Measurements from ENCODE around the gene ZFAND4.
A peak's percentile ranks its signal among the peaks of the same experiment; 100 is the strongest.
"Not testable (repeated sequence)": the region's sequence is repeated elsewhere in the genome, so short reads cannot be mapped to it uniquely, and the experiment has no call there.

ZFAND4 gene

DNA sequence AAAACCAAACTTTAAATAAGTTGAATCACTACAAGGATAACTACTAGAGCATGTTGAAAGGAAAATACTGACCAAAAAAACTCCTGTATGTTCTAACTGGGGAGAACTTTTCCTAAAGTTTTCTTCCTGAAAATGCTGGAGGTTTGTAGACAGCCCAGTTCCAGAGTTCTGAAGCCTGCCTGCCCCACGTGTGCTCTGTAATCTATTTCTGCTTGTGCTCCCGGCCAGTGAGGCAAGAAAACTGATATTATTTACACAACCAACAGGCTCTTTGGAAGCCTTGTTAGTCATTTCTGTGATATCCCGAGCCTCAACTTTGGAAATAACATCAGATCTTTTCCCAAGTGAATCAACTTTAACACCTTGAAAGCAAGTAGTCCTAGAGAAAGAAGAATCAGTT, 46.7 kb downstream of the ZFAND4 start:
- H3K9me3 ChIP-seq (ENCODE audit: control insufficient read depth, low read length) = no peaks in the 10 kb centered on the region
- H3K4me1 ChIP-seq (ENCODE audit: control insufficient read depth, insufficient read depth, low read length) = no peaks in the 10 kb centered on the region
- H3K27me3 ChIP-seq (ENCODE audit: control insufficient read depth, insufficient read depth, low read length) = no peaks in the 10 kb centered on the region
- H3K4me3 ChIP-seq (ENCODE audit: low read length) = no peak overlapping the region
- H3K9ac ChIP-seq (ENCODE audit: low read length) = no peak overlapping the region
- no peaks in the 10 kb centered on the region for H3K36me3 ChIP-seq (ENCODE audit: control insufficient read depth, insufficient read depth, low read length)

DNA sequence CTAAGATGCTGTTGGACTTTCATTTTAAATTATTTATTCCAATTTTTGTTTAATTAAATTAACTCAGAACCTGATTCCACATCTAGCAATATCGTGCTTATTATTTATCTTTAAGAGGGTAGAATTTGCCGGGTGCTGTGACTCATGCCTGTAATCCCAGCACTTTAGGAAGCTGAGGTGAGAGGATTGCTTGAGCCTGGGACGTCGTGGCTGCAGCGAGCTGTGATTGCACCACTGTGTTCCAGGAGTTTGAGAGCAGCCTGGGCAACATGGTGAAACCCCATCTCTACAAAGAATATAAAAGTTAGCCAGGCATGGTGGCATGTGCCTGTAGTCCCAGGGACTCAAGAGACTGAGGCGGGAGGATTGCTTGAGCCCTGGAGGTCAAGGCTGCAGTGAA, 47.8 kb downstream of the ZFAND4 start:
- no peaks in the 10 kb centered on the region for H3K36me3 ChIP-seq (ENCODE audit: control insufficient read depth, insufficient read depth, low read length)
- H3K9ac ChIP-seq (ENCODE audit: low read length) = no peak overlapping the region
- no peak overlapping the region for H3K4me3 ChIP-seq (ENCODE audit: low read length)
- no peaks in the 10 kb centered on the region for H3K9me3 ChIP-seq (ENCODE audit: control insufficient read depth, low read length)
- H3K4me1 ChIP-seq (ENCODE audit: control insufficient read depth, insufficient read depth, low read length) = no peaks in the 10 kb centered on the region
- H3K27me3 ChIP-seq (ENCODE audit: control insufficient read depth, insufficient read depth, low read length) = no peaks in the 10 kb centered on the region

DNA sequence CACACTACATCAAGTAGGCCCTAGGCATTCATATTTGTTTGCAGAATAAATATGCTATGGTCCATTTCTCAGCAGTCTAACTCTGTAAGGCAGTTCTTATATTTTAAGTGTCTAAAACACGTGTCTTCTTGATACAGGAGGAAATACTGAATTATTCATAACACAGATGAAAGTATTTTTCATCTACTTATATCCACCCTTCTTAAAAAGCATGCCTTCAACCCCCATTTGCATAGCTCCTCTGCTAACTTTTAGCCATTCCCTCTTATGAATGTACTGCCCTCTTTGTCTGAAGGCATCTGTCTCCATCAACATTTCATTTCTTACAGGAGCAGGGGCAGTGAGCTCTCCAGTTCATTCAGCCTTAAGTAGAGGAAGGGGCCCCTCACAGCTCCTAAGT, 57.7 kb downstream of the ZFAND4 start:
- Histone ChIP-seq H3K36me3 (ENCODE audit: control insufficient read depth, insufficient read depth, low read length) (peaks cover 4% of the 10 kb centered on the region), H3K9ac (ENCODE audit: low read length) (no peak overlapping the region), H3K4me3 (ENCODE audit: low read length) (no peak overlapping the region), H3K4me1 (ENCODE audit: control insufficient read depth, insufficient read depth, low read length) (peaks cover 3% of the 10 kb centered on the region), H3K9me3 (ENCODE audit: control insufficient read depth, low read length) (no peaks in the 10 kb centered on the region), H3K27me3 (ENCODE audit: control insufficient read depth, insufficient read depth, low read length) (no peaks in the 10 kb centered on the region)

DNA sequence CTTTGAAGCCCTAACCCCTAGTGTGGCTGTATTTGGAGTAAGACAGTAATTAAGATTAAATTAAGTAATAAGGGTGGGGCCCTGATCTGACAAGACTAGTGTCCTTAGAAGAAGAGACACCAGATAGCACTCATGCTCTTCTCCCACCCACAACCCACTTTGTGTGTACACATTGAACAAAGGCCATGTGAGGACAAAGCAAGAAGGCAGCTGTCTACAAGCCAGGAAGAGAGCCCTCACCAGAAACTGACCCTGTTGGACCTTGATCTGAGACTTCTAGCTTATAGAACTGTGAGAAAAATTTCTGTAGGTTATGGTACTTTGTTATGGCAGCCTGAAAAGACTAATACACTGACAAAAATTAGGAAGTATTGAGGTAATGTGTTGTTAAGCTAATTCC, 59.8 kb downstream of the ZFAND4 start:
- Histone ChIP-seq H3K9me3 (ENCODE audit: control insufficient read depth, low read length) (no peaks in the 10 kb centered on the region), H3K9ac (ENCODE audit: low read length) (no peak overlapping the region), H3K27me3 (ENCODE audit: control insufficient read depth, insufficient read depth, low read length) (no peaks in the 10 kb centered on the region), H3K36me3 (ENCODE audit: control insufficient read depth, insufficient read depth, low read length) (peaks cover 4% of the 10 kb centered on the region), H3K4me1 (ENCODE audit: control insufficient read depth, insufficient read depth, low read length) (peaks cover 3% of the 10 kb centered on the region), H3K4me3 (ENCODE audit: low read length) (no peak overlapping the region)

DNA sequence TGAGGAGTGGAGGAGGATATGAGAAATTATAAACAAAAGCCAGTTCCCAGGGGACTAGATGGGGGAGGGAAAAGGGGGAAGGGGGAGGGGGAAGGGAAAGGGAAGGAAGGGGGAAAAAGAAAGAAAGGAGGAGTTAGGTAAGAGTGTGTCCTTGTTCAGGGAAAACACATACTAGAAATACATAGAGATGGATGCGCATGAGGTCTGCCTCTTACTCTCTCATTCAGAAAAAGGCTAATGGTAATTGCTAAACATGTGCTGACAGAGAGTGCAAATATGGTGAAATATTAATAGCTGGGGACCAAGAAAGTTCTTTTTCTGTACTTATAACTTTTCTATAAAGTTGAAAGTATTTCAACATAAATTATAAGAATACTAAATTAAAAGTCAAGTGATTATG, 64.5 kb downstream of the ZFAND4 start:
- no peaks in the 10 kb centered on the region for H3K9me3 ChIP-seq (ENCODE audit: control insufficient read depth, low read length)
- H3K27me3 ChIP-seq (ENCODE audit: control insufficient read depth, insufficient read depth, low read length) = no peaks in the 10 kb centered on the region
- no peak overlapping the region for H3K4me3 ChIP-seq (ENCODE audit: low read length)
- peaks cover 3% of the 10 kb centered on the region for H3K4me1 ChIP-seq (ENCODE audit: control insufficient read depth, insufficient read depth, low read length)
- H3K9ac ChIP-seq (ENCODE audit: low read length) = no peak overlapping the region
- peaks cover 4% of the 10 kb centered on the region for H3K36me3 ChIP-seq (ENCODE audit: control insufficient read depth, insufficient read depth, low read length)

DNA sequence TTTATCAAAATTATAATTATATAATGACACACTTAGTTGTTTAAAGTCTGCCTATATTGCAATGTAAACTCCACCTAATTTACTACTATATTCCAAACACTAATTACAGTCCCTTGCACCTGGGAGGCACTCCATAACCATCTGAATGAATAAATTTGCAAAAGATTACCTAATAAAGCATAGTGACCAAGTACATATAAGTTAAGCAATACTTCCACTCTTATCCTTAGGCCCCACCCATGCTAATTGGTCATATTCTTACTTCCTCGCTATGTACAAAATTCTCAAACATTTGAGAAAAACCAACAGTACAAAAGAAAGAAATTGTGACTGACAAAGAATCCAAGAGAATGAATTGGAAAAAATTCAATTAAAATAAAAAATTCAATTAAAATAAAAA, 65.3 kb downstream of the ZFAND4 start:
- Histone ChIP-seq H3K27me3 (ENCODE audit: control insufficient read depth, insufficient read depth, low read length) (no peaks in the 10 kb centered on the region), H3K36me3 (ENCODE audit: control insufficient read depth, insufficient read depth, low read length) (peaks cover 4% of the 10 kb centered on the region), H3K4me3 (ENCODE audit: low read length) (no peak overlapping the region), H3K4me1 (ENCODE audit: control insufficient read depth, insufficient read depth, low read length) (peaks cover 3% of the 10 kb centered on the region), H3K9ac (ENCODE audit: low read length) (no peak overlapping the region), H3K9me3 (ENCODE audit: control insufficient read depth, low read length) (no peaks in the 10 kb centered on the region)

DNA sequence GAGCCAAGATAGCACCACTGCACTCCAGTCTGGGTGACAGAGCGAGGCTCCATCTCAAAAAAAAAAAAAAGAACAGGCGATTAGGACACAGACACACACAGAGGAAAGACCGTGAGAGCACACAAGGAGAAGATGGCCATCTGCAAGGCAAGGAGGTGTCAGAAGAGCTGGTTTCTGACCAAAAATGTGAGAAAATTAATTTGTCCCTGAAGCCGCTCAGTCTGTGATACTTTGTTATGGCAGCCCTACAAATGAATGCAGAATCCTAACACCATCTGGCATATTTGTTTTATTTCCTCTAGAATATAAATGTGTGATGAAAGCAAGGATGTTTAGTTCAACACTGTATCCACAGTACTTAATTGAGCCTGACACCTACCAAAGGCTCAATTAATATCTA, 69.7 kb downstream of the ZFAND4 start:
- Histone ChIP-seq H3K4me1 (ENCODE audit: control insufficient read depth, insufficient read depth, low read length) (no peaks in the 10 kb centered on the region), H3K9me3 (ENCODE audit: control insufficient read depth, low read length) (no peaks in the 10 kb centered on the region), H3K4me3 (ENCODE audit: low read length) (no peak overlapping the region), H3K36me3 (ENCODE audit: control insufficient read depth, insufficient read depth, low read length) (no peaks in the 10 kb centered on the region), H3K27me3 (ENCODE audit: control insufficient read depth, insufficient read depth, low read length) (peaks cover 6% of the 10 kb centered on the region), H3K9ac (ENCODE audit: low read length) (no peak overlapping the region)

DNA sequence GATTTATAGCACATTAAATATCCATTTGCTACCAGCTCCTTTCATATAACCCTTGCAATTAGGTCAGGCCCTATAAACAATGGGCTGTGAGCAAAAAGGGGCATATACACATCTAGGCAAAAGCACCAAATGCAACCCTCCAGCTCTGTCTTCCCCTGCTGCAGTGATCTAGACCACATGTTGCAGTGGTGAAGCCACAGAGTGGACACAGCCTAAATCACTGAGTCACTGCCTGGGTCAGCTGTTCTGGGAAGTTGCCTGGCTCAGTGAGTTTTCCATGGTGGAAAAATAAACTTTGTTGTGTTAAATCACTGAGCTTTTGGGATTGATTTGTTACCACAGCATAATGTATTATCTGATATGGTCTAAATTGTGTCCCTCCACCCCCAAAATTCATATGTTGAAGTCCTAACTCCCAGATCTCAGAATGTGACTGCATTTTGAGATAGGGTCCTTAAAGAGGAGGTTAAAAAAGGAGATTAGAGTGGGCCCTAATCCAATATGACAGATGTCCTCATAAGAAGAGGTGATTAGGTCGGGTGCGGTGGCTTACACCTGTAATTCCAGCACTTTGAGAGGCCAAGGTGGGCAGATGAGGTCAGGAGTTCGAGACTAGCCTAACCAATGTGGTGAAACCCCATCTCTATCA, 70.4 kb downstream of the ZFAND4 start:
- Histone ChIP-seq H3K27me3 (ENCODE audit: control insufficient read depth, insufficient read depth, low read length) (peaks cover 6% of the 10 kb centered on the region), H3K4me1 (ENCODE audit: control insufficient read depth, insufficient read depth, low read length) (no peaks in the 10 kb centered on the region), H3K9me3 (ENCODE audit: control insufficient read depth, low read length) (no peaks in the 10 kb centered on the region), H3K36me3 (ENCODE audit: control insufficient read depth, insufficient read depth, low read length) (no peaks in the 10 kb centered on the region), H3K9ac (ENCODE audit: low read length) (no peak overlapping the region), H3K4me3 (ENCODE audit: low read length) (no peak overlapping the region)

DNA sequence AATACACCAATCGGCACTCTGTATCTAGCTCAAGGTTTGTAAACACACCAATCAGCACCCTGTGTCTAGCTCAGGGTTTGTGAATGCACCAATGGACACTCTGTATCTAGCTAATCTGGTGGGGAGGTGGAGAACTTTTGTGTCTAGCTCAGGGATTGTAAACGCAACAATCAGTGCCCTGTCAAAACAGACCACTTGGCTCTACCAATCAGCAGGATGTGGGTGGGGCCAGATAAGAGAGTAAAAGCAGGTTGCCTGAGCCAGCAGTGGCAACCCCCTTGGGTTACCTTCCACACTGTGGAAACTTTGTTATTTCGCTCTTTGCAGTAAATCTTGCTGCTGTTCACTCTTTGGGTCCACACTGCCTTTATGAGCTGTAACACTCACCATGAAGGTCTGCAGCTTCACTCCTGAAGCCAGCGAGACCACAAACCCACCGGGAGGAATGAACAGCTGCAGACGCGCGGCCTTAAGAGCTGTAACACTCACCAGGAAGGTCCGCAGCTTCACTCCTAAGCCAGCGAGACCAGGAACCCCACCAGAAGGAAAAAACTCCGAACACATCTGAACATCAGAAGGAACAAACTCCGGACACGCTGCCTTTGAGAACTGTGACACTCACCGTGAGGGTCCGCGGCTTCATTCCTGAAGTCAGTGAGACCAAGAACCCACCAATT, 71.2 kb downstream of the ZFAND4 start:
- not testable (repeated sequence) for H3K9me3 ChIP-seq (ENCODE audit: control insufficient read depth, low read length); H3K27me3 ChIP-seq (ENCODE audit: control insufficient read depth, insufficient read depth, low read length); H3K36me3 ChIP-seq (ENCODE audit: control insufficient read depth, insufficient read depth, low read length); H3K4me1 ChIP-seq (ENCODE audit: control insufficient read depth, insufficient read depth, low read length); H3K4me3 ChIP-seq (ENCODE audit: low read length); H3K9ac ChIP-seq (ENCODE audit: low read length)

DNA sequence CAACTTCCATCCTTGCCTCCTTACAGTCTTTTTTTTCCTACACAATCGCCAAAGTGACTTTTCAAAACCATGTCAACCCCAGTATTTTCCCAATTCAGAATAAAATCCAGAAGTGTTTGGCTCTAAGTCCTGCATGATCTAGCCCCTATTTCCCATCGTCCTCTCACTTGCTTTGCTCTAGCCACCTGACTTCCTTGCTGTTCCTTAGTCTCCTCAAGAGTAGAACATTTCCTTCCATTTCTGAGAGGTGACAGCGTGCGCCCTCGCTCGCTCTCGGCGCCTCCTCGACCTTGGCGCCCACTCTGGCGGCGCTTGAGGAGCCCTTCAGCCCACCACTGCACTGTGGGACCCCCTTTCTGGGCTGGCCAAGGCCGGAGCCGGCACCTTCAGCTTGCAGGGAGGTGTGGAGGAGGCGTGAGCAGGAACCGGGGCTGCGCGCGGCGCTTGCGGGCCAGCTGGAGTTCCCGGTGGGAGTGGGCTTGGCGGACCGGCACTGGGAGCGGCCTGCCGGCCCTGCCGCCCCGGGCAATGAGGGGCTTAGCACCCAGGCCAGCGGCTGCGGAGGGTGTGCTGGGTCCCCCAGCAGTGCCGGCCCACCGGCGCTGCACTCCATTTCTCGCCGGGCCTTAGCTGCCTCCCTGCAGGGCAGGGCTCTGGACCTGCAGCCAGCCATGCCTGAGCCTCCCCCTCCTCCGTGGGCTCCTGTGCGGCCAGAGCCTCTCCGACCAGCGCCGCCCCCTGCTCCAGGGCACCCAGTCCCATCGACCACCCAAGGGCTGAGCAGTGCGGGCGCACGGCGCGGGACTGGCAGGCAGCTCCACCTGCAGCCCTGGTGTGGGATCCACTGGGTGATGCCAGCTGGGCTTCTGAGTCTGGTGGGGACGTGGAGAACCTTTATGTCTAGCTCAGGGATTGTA, 72.0 kb downstream of the ZFAND4 start:
- not testable (repeated sequence) for H3K4me3 ChIP-seq (ENCODE audit: low read length); H3K27me3 ChIP-seq (ENCODE audit: control insufficient read depth, insufficient read depth, low read length); H3K36me3 ChIP-seq (ENCODE audit: control insufficient read depth, insufficient read depth, low read length); H3K4me1 ChIP-seq (ENCODE audit: control insufficient read depth, insufficient read depth, low read length); H3K9me3 ChIP-seq (ENCODE audit: control insufficient read depth, low read length)
- peak overlapping the region; percentile 34 for H3K9ac ChIP-seq (ENCODE audit: low read length)

DNA sequence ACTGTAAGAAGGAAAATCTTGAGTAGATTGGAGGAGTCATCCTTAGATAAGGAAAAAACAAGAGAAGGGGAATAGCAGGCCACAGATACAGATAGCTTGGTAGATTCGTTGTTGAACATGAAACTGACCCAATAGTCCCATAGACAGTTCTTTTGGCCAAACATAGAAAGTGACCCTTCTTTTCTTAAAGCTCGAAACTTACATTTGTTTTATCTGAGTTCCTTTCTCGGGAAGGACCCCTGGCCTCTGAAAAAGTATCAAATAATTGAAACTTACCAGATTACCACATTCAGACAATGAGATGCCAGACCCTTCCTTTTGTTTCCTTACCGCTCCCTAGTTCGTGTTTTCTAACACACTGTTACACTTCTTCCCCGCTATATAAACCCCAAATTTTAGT, 72.9 kb downstream of the ZFAND4 start:
- Histone ChIP-seq H3K27me3 (ENCODE audit: control insufficient read depth, insufficient read depth, low read length) (peaks cover 6% of the 10 kb centered on the region), H3K4me1 (ENCODE audit: control insufficient read depth, insufficient read depth, low read length) (no peaks in the 10 kb centered on the region), H3K9ac (ENCODE audit: low read length) (no peak overlapping the region), H3K4me3 (ENCODE audit: low read length) (no peak overlapping the region), H3K9me3 (ENCODE audit: control insufficient read depth, low read length) (no peaks in the 10 kb centered on the region), H3K36me3 (ENCODE audit: control insufficient read depth, insufficient read depth, low read length) (no peaks in the 10 kb centered on the region)

DNA sequence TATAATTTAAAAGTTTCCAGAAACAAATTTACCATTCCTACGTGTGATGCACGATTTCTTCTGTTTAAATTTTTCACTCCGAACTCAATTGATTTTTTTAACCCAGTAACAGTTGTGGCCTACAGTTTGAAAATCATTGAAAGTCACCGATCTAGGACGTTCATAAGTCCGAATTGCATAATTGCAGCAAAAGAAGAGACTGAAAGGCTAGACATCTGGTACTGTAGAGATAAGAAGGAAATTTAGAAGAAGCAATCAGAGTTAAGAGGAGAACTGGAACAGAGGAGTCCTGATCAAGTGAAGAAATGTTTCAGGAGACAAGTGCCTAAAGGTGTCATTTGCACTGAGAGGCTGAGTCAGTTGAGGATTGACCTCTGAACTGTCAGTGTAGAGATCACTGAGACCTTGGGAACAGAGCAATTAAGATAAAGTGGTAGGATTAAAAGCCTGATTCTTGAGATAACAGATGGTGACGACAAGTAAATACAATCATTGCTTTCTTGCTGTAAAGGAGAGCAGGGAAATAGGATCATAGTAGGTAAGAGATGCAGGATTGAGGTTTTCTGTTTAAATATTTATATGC, 73.5 kb downstream of the ZFAND4 start:
- Histone ChIP-seq H3K27me3 (ENCODE audit: control insufficient read depth, insufficient read depth, low read length) (peaks cover 6% of the 10 kb centered on the region), H3K9ac (ENCODE audit: low read length) (no peak overlapping the region), H3K4me1 (ENCODE audit: control insufficient read depth, insufficient read depth, low read length) (no peaks in the 10 kb centered on the region)

More for the DNA sequence above, 73.5 kb downstream of the ZFAND4 start:
- Histone ChIP-seq H3K4me3 (ENCODE audit: low read length) (no peak overlapping the region), H3K36me3 (ENCODE audit: control insufficient read depth, insufficient read depth, low read length) (no peaks in the 10 kb centered on the region), H3K9me3 (ENCODE audit: control insufficient read depth, low read length) (no peaks in the 10 kb centered on the region)

All from mucosa of stomach (tissue), 1 donor.